Adrenal gland (tissue), 12 donors: ENCODE data around the gene ST3GAL4. TPM values are rescaled to one million over a fixed set of nuclear protein-coding genes. Genes with fewer than 3 reads are reported as not detected.
A peak's percentile ranks its signal among the peaks of the same experiment; 100 is the strongest.

Experiments
- DNase-seq, 7 donors: peaks; one replicate each; pipeline ENCODE4 v3.0.0-alpha.2; 2019 to 2020
- H3K27ac ChIP-seq, 5 donors: fragments of 200-600 bp; sonication (generic) in 4 of 5; 1 replicate in 3 of 5; 2 replicates in 2 of 5; pipeline versions ENCODE4 v1.5.1 to v1.8.0; 2016 to 2020; ENCODE audit warnings: mild to moderate bottlenecking in 1 of 5
- H3K27me3 ChIP-seq: fragments of 200-600 bp; 2 replicates; pipeline ENCODE4 v1.8.0; 2021
- H3K36me3 ChIP-seq, 2 donors: fragments of 200-600 bp; replicated peaks in 1 of 2; 1 replicate in 1 of 2; 2 replicates in 1 of 2; pipeline versions ENCODE4 v1.5.1 to v1.8.0; 2018 to 2022
- H3K4me1 ChIP-seq, 2 donors: fragments of 200-600 bp; replicated peaks in 1 of 2; 1 replicate in 1 of 2; 2 replicates in 1 of 2; pipeline versions ENCODE4 v1.5.1 to v1.8.0; 2018 to 2021
- H3K4me3 ChIP-seq, 4 donors: fragments of 200-600 bp; sonication (generic) in 3 of 4; one replicate each; pipeline ENCODE4 v1.5.1; 2016 to 2018
- H3K9me3 ChIP-seq, 3 donors: fragments of 200-600 bp; sonication (generic) in 1 of 3; replicated peaks in 1 of 3; 1 replicate in 2 of 3; 2 replicates in 1 of 3; pipeline versions ENCODE4 v1.5.1 to v1.8.0; 2016 to 2021
- POLR2A ChIP-seq, 2 donors: fragments of 450-650 bp; IDR thresholded peaks; one replicate each; pipeline ENCODE4 v1.6.1; 2017; ENCODE audit warnings: antibody characterized with exemption in 2 of 2, mild to moderate bottlenecking in 2 of 2, moderate library complexity in 1 of 2
- WGBS, 4 donors: extraction: QIAGEN DNeasy Blood & Tissue Kit in 2 of 4; methylation state at CpG; one replicate each; pipeline versions ENCODE4 v1.1.5 to v1.1.7; 2013 to 2017; 5-methylcytosine and 5-hydroxymethylcytosine counted together
- intact Hi-C, 2 donors: fragments of 100-400 bp; cut with DNase I; formaldehyde crosslinking; loops; one replicate each; pipeline versions ENCODE4 v1.14.1 to v1.15.0; 2022 to 2023
- polyA plus RNA-seq, 3 donors: library from polyadenylated mRNA; stranded (reverse); fragments of 200-250 nt in 2 of 3; fragments of 350-450 nt in 1 of 3; fragmentation: Illumina TruSeq in 1 of 3; extraction: RNeasy Lipid Tissue Mini Kit (QIAGEN cat#74804) in 1 of 3; gene quantifications; one replicate each; pipeline ENCODE4 v1.2.3, GENCODE V29; 2013 to 2014
- total RNA-seq, 9 donors: library from RNA; depleted of rRNA in 4 of 9; stranded (reverse); fragments of >200 nt in 4 of 9; fragments of 120-200 nt in 1 of 9; fragmentation: NEBNext Ultra II Directional in 1 of 9; extraction: Animal tissue kit (Norgen Biotek cat#: 25700) in 1 of 9; gene quantifications; one replicate each; pipeline versions ENCODE4 v1.1.0 to v1.2.4, GENCODE V29; 2013 to 2023
- TF ChIP-seq, protein P1 (sequence below), 6 experiments: fragments of 450-650 bp in 4 of 6; fragments of 200-600 bp in 2 of 6; sonication (generic) in 1 of 6; IDR thresholded peaks; 1 replicate in 5 of 6; 2 replicates in 1 of 6; pipeline versions ENCODE4 v1.5.1 to v1.8.0; 2016 to 2021; ENCODE audit warnings: antibody characterized with exemption in 6 of 6, mild to moderate bottlenecking in 2 of 6, moderate library complexity in 1 of 6
- donor health status: healthy with polysubstance abuse.
- donor health status: Bipolar disorder and iron deficiency.
- donor health status: DM: yes; HTN: yes; CAD: no.
- donor health status: DM: no; HTN: no; CAD: no.
- donor health status: DM: no; HTN: no; CAD: no.
- donor health status: DM: yes; HTN: yes; CAD: no.

Gene ST3GAL4
- total and polyA plus RNA-seq, 12 donors, result 119 to 359 (median 163) TPM

DNA sequence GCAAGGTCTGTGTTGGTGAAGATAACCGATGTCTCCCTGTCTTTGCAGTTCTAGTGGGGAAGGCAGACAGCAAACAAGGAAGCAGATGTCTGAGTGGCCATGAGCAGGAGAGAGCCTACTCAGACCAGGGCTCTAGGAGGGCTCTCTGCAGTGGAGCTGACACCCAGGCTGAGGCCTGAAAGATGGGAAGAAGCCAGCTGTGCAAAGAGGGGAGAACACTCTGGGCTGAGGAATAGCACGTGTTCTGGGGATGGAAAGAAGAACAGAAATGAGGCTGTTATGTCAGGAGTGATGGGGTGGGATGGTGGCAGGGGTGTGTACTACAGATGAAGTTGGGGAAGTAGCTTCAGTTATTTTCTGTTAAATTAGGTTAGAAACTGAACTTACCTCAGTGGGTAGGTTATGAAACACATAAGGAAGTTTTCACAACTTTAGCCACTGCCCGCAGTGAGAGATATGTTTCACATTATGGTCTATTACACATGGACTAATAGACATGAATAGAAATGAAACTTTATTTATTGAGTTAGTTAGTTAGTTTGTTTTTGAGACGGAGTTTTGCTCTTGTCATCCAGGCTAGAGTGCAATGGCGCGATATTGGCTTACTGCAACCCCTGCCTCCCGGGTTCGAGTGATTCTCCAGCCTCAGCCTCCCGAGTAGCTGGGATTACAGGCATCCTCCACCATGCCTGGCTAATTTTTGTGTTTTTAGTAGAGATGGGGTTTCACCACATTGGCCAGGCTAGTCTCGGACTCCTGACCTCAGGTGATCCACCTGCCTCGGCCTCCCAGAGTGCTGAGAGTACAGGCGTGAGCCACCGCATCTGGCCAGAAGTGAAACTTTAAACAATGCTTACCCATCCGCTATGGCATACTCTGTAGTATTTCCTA, 43.8 kb upstream of the ST3GAL4 start:
- no peaks in the 10 kb centered on the region for H3K9me3 ChIP-seq
- peak overlapping the region in 1 of 5 donors; percentile 23 for H3K27ac ChIP-seq

DNA sequence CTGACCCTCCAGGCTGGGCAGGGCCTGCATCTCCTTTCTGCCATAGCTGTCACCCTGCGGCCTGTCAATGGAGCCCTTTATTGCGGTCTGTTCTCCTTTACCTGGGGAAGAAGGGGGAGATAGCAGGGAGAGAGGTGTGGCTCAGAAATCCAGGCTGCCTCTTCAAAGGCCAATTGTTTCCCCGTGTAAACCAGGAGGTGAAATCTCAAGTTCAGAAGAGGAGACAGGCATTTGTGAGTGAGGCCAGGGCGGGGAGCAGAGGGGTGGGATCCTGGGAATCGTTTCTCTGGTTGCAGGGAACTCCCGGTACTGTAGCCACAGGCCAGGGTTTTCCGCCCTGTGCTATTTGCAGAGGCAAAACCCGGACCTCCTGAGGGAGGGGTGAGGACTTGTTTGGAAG, 42.5 kb upstream of the ST3GAL4 start:
- no peak overlapping the region for H3K27ac ChIP-seq
- intact Hi-C loops, result loop anchor here (5.0 to 10.0 kb wide), 3 partner anchors 122 to 169 kb away; no protein-coding TSS in a partner anchor
- H3K9me3 ChIP-seq, result no peaks in the 10 kb centered on the region
- no peak for TF ChIP-seq POLR2A (IDR thresholded peaks at IDR 0.05)
- TF ChIP-seq, protein P1, sequence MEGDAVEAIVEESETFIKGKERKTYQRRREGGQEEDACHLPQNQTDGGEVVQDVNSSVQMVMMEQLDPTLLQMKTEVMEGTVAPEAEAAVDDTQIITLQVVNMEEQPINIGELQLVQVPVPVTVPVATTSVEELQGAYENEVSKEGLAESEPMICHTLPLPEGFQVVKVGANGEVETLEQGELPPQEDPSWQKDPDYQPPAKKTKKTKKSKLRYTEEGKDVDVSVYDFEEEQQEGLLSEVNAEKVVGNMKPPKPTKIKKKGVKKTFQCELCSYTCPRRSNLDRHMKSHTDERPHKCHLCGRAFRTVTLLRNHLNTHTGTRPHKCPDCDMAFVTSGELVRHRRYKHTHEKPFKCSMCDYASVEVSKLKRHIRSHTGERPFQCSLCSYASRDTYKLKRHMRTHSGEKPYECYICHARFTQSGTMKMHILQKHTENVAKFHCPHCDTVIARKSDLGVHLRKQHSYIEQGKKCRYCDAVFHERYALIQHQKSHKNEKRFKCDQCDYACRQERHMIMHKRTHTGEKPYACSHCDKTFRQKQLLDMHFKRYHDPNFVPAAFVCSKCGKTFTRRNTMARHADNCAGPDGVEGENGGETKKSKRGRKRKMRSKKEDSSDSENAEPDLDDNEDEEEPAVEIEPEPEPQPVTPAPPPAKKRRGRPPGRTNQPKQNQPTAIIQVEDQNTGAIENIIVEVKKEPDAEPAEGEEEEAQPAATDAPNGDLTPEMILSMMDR (IDR thresholded peaks at IDR 0.05), result no peak
- H3K36me3 ChIP-seq, result no peaks in the 10 kb centered on the region
- peaks cover 8 to 22% of the 10 kb centered on the region in 2 donors for H3K4me1 ChIP-seq
- H3K4me3 ChIP-seq, result no peak overlapping the region
- 68 to 83% (median 79%) methylated on average over 8 of the region's 8 CpGs for WGBS, 4 donors
- peak in 2 of 7 donors; percentile 9 to 46 for DNase-seq
- H3K27me3 ChIP-seq, result no peaks in the 10 kb centered on the region

More for the DNA sequence above, 43.8 kb upstream of the ST3GAL4 start:
- intact Hi-C loops, result loop anchor here (5.0 to 10.0 kb wide), 3 partner anchors 123 to 171 kb away; no protein-coding TSS in a partner anchor
- no peak overlapping the region for H3K4me3 ChIP-seq
- 79 to 87% (median 83%) methylated on average over 14 of the region's 14 CpGs for WGBS, 4 donors
- H3K36me3 ChIP-seq, result no peaks in the 10 kb centered on the region
- H3K27me3 ChIP-seq, result no peaks in the 10 kb centered on the region
- DNase-seq, result peak in 1 of 7 donors; percentile 3
- peaks cover 5 to 12% of the 10 kb centered on the region in 2 donors for H3K4me1 ChIP-seq
- TF ChIP-seq POLR2A (IDR thresholded peaks at IDR 0.05), result no peak
- TF ChIP-seq, protein P1 (IDR thresholded peaks at IDR 0.05), result no peak

DNA sequence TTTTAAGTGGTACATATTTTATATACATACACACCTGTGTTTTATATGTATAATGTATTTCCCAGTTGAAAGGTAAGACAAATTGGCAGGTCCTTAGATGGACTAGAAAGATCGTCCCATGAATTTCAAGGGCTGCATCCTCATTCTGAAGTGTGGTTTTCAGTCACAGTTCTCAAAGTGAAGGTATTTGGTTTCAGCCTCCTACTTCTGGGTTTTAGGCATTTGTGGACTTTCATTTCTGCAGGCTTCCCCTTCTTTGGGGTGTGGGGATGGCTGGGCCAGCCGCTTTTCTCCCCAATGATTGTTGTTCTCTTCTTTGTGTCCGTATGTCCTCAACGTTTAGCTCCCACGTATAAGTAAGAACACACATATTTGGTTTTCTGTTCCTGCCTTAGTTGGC, 41.7 kb upstream of the ST3GAL4 start:
- no peak for TF ChIP-seq POLR2A (IDR thresholded peaks at IDR 0.05)
- TF ChIP-seq, protein P1 (IDR thresholded peaks at IDR 0.05), result no peak
- peak in 1 of 7 donors; percentile 0 for DNase-seq
- no peak overlapping the region for H3K4me3 ChIP-seq
- intact Hi-C loops, result loop anchor here (5.0 to 10.0 kb wide), 3 partner anchors 121 to 168 kb away; no protein-coding TSS in a partner anchor
- WGBS, 4 donors, result 76 to 89% (median 83%) methylated on average over 5 of the region's 5 CpGs
- no peak overlapping the region for H3K27ac ChIP-seq
- H3K9me3 ChIP-seq, result no peaks in the 10 kb centered on the region
- H3K27me3 ChIP-seq, result no peaks in the 10 kb centered on the region
- peaks cover 14 to 31% of the 10 kb centered on the region in 2 donors for H3K4me1 ChIP-seq
- H3K36me3 ChIP-seq, result no peaks in the 10 kb centered on the region

DNA sequence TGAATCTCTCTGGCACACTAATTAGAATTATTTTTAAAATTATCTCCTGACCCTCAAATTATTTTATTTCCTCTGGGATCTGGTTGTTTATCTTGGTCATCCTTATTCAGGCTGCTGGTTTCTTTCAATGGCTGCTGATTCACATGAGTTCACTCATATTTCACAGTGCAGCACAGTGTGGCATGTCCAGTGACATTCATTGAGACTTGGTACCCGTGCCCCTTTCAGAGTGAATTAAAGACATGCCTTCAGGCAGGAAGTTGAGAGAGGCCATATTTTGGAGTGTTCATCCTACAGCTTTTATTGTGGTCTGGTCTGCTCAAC, 38.1 kb upstream of the ST3GAL4 start:
- Histone ChIP-seq H3K4me1 (peaks cover 9 to 31% of the 10 kb centered on the region in 2 donors), H3K27ac (peak overlapping the region; percentile 66 to 91 (median 81)), H3K36me3 (no peaks in the 10 kb centered on the region), H3K4me3 (no peak overlapping the region), H3K27me3 (no peaks in the 10 kb centered on the region), H3K9me3 (no peaks in the 10 kb centered on the region)
- 40 to 54% (median 44%) methylated on average over 1 of the region's 1 CpG for WGBS, 4 donors
- intact Hi-C loops, result loop anchor here (5.0 to 10.0 kb wide), 2 partner anchors 40 to 117 kb away; partner anchors contain the start of gene ST3GAL4 (in 1 of the 2)
- no peak for DNase-seq
- TF ChIP-seq POLR2A (IDR thresholded peaks at IDR 0.05), result no peak
- TF ChIP-seq, protein P1 (IDR thresholded peaks at IDR 0.05), result no peak
